Astrocyte of the spinal cord (primary cell): ENCODE measurements around the gene ATXN1.

ENCODE experiments used
- DNase-seq: peaks from one replicate; pipeline ENCODE4 v3.0.0; 2011; ENCODE audit warnings: low read depth, low spot score
- H3K4me3 ChIP-seq: 2 replicates; pipeline ENCODE4 v1.5.1; 2011; ENCODE audit warnings: low read depth, mild to moderate bottlenecking, low read length, moderate library complexity
- in situ Hi-C: cut with HindIII; loops from 2 replicates; pipeline ENCODE4 v1.10.0; 2017; ENCODE audit warnings: low sequenced_read_pairs
- TF ChIP-seq, protein P1 (sequence below): IDR thresholded peaks from 2 replicates; pipeline ENCODE4 v1.5.1; 2012; ENCODE audit warnings: low read depth, mild to moderate bottlenecking, low read length, inconsistent platforms

The ATXN1 gene

DNA sequence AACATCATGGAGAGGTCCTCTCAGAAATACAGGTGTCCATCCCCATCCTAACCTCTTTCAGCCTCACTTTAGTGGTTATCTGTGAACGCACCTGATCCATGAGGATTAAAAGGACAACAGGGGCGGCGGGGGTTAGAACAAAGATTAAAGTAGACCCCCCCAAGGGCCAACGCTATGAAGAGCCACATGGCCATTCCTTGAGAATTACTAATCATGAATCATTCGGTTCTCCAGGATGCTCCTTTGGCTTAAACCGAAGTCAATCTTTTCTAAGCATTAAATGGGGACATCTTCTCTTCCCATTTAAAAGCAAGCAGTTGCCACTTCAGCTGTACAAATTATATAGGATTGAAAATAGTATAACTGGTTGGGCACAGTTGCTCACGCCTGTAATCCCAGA, 310.4 kb downstream of the ATXN1 start:
- TF ChIP-seq, protein P1, sequence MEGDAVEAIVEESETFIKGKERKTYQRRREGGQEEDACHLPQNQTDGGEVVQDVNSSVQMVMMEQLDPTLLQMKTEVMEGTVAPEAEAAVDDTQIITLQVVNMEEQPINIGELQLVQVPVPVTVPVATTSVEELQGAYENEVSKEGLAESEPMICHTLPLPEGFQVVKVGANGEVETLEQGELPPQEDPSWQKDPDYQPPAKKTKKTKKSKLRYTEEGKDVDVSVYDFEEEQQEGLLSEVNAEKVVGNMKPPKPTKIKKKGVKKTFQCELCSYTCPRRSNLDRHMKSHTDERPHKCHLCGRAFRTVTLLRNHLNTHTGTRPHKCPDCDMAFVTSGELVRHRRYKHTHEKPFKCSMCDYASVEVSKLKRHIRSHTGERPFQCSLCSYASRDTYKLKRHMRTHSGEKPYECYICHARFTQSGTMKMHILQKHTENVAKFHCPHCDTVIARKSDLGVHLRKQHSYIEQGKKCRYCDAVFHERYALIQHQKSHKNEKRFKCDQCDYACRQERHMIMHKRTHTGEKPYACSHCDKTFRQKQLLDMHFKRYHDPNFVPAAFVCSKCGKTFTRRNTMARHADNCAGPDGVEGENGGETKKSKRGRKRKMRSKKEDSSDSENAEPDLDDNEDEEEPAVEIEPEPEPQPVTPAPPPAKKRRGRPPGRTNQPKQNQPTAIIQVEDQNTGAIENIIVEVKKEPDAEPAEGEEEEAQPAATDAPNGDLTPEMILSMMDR: no peak
- in situ Hi-C loops: no loop called here
- DNase-seq: peak; percentile 48
- no peak overlapping the region for H3K4me3 ChIP-seq

DNA sequence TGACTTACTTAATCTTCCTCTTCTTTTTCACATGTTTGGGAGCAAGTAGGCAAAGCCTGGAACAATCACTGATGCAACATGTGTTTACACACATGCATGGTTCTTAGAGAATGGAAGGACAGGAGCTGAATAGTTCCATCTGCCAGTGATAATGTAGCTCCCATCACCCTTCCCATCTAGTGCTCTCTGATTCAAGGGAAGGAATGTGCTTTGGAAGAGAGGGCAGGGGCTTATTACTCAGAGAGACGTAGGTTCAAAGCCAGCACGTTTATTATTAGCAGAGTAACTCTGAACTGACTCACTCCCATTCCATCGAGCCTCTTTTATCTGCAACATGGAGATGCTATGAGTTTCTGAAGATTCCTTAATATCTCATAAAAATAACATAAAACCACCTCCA, 311.0 kb downstream of the ATXN1 start:
- in situ Hi-C loops: no loop called here
- no peak overlapping the region for H3K4me3 ChIP-seq
- peak; percentile 80 for DNase-seq
- TF ChIP-seq, protein P1: no peak

DNA sequence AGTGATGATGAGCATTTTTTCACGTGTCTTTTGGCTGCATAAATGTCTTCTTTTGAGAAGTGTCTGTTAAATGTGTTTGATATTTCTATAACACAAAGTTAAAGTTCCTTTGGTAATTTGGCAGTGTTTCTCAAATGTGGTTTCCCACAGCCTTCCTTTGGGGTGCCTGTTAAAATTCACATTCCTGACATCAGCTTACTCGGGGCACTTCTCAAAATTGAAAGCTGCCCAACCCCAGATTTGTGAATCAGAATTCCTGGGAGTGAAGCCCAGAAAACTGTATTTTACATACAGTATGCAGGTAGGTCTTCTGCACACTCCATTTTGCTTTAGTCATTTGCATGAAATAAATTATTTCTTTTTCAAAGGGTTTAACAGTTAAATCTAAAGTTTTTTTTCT, 315.0 kb downstream of the ATXN1 start:
- in situ Hi-C loops: no loop called here
- no peak overlapping the region for H3K4me3 ChIP-seq
- DNase-seq: peak; percentile 46
- TF ChIP-seq, protein P1: no peak

DNA sequence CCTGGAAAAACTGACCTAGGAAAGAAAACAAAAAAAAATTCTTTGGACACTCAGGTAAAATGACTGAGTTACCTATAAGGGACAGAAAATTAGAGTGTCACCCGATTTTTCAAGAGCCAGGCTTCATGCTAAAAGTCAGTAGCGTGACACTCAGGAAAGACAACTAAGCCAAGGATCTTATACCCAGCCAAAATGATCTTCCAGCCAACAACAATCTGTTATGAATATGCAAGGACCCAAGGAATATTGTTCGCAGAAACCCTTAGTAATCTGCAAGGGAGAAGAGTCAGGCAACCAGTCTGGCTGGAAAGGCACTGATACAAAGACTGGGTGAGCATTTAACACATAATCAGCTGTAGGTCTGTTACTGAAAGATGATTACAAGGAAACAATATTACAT, 319.2 kb downstream of the ATXN1 start:
- in situ Hi-C loops: no loop called here
- TF ChIP-seq, protein P1: no peak
- H3K4me3 ChIP-seq: no peak overlapping the region
- DNase-seq: no peak

DNA sequence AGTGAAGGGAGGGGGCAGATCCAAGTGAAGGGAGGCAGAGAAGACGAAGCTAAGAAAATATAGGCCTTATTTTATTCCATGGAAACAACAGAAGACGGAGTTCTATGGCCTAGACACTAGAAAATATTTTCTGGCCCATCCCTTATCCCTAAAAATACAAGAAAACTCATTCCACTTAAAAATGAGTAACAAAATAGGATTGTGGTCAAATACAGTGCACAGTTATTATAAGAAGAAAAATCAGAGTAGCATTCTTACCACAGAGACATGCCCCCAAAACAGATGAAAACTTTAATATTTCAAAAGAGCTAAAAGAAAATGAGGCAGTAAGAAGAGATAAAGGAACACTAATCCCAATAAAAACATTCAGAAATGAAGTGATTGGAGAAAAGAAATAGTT, 320.0 kb downstream of the ATXN1 start:
- H3K4me3 ChIP-seq: no peak overlapping the region
- TF ChIP-seq, protein P1: no peak
- in situ Hi-C loops: no loop called here
- DNase-seq: no peak

DNA sequence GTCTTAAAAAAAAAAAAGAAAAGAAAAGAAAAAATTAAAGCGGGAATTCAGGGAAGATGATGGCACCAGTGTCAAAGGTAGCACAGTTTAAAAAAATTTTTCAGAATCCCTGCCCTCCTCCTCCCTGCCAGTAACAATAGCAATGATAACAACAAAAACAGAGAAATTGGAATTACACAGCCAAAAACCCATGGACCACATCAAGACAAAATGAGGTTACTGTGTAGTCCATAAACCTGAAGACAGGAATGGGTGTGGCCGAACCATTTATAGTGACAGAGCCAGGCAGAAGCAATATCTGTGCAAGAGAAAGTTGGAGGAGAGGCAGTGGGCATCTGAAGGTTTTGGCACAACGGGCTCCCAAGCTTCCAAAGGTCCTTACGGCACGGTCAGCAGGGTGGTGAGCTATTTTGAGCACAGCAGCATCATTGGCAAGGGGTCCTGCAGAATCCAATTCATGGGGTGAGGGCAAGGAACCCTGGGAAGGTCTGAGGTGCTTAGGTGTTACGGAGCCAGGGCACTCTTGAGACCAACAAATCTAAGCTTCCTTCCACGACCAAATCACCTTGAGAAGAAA, 320.5 kb downstream of the ATXN1 start:
- in situ Hi-C loops: no loop called here
- no peak overlapping the region for H3K4me3 ChIP-seq
- no peak for DNase-seq
- TF ChIP-seq, protein P1: no peak
